Head of caudate nucleus (tissue), 42 donors: ENCODE measurements around the gene GLIPR1L2.
"Not testable (repeated sequence)": the region's sequence is repeated elsewhere in the genome, so short reads cannot be mapped to it uniquely, and the experiment has no call there.

ENCODE experiments used
- DNase-seq, 42 donors: peaks; one replicate each; pipeline versions ENCODE4 v3.0.0 to v3.0.0-alpha.2; 2020 to 2021; ENCODE audit warnings: mixed read lengths in 7 of 42
- intact Hi-C: fragments of 100-400 bp; cut with DNase I; formaldehyde crosslinking; loops from one replicate; pipeline ENCODE4 v1.15.0; 2022

The GLIPR1L2 gene

GRCh38 chr12:75419841-75420240, 29.0 kb downstream of the GLIPR1L2 start:
- no peak for DNase-seq
- intact Hi-C loops = no loop called here

- no peak for DNase-seq
- intact Hi-C loops = no loop called here
Observed at GRCh38 chr12:75427491-75427890, 36.6 kb downstream of the GLIPR1L2 start.

- intact Hi-C loops = no loop called here
- DNase-seq = no peak
Observed at GRCh38 chr12:75428767-75429166, 37.9 kb downstream of the GLIPR1L2 start.

GRCh38 chr12:75432924-75433323, 42.0 kb downstream of the GLIPR1L2 start:
- no peak for DNase-seq
- intact Hi-C loops = no loop called here

- intact Hi-C loops = no loop called here
- DNase-seq = no peak
Observed at GRCh38 chr12:75437564-75437963, 46.7 kb downstream of the GLIPR1L2 start.

GRCh38 chr12:75438059-75438754, 47.3 kb downstream of the GLIPR1L2 start:
- DNase-seq = no peak
- intact Hi-C loops = no loop called here

GRCh38 chr12:75439048-75439447, 48.2 kb downstream of the GLIPR1L2 start:
- intact Hi-C loops = no loop called here
- no peak for DNase-seq

GRCh38 chr12:75439930-75440329, 49.0 kb downstream of the GLIPR1L2 start:
- intact Hi-C loops = no loop called here

GRCh38 chr12:75441687-75442449, 51.0 kb downstream of the GLIPR1L2 start:
- intact Hi-C loops, DNase-seq: not testable (repeated sequence)

More at GRCh38 chr12:75439930-75440329, 49.0 kb downstream of the GLIPR1L2 start:
- no peak for DNase-seq

GRCh38 chr12:75442454-75442853, 51.6 kb downstream of the GLIPR1L2 start:
- intact Hi-C loops, DNase-seq: not testable (repeated sequence)

GRCh38 chr12:75443709-75444108, 52.8 kb downstream of the GLIPR1L2 start:
- intact Hi-C loops = no loop called here
- DNase-seq = no peak

- intact Hi-C loops = no loop called here
- DNase-seq = no peak
Observed at GRCh38 chr12:75444429-75445136, 53.7 kb downstream of the GLIPR1L2 start.

GRCh38 chr12:75445137-75445507, 54.2 kb downstream of the GLIPR1L2 start:
- DNase-seq, intact Hi-C loops: not testable (repeated sequence)

GRCh38 chr12:75446857-75447256, 56.0 kb downstream of the GLIPR1L2 start:
- DNase-seq = no peak
- intact Hi-C loops = no loop called here

- intact Hi-C loops = no loop called here
- no peak for DNase-seq
Observed at GRCh38 chr12:75447691-75448393, 57.0 kb downstream of the GLIPR1L2 start.

- intact Hi-C loops = no loop called here
- no peak for DNase-seq
Observed at GRCh38 chr12:75452675-75453330, 61.9 kb downstream of the GLIPR1L2 start.

- DNase-seq = no peak
- intact Hi-C loops = no loop called here
Observed at GRCh38 chr12:75455839-75456238, 65.0 kb downstream of the GLIPR1L2 start.

- intact Hi-C loops = no loop called here
- DNase-seq = no peak
Observed at GRCh38 chr12:75457191-75457590, 66.3 kb downstream of the GLIPR1L2 start.

- intact Hi-C loops, DNase-seq: not testable (repeated sequence)
Observed at GRCh38 chr12:75457866-75458265, 67.0 kb downstream of the GLIPR1L2 start.
